Activated B cell treated with CpG ODN at 0.5 μM for 24 hours (primary cell): ENCODE measurements around the gene ANKZF1. TPM values are rescaled to one million over a fixed set of nuclear protein-coding genes. Genes with fewer than 3 reads are reported as not detected.
A peak's percentile ranks its signal among the peaks of the same experiment; 100 is the strongest.

Experiments used
- ATAC-seq: fragments of 200-7000 bp; cut with Tn5 transposase; one replicate; pipeline ENCODE4 v1.10.0; 2021; ENCODE audit warnings: low read depth, mild to moderate bottlenecking, moderate library complexity
- CTCF ChIA-PET: fragments of 350-600 bp; sonication (Branson Sonifier 250); formaldehyde crosslinking; loops from one replicate; lab custom pipeline; 2021; ENCODE audit warnings: antibody characterized with exemption; lab: Charles Lee
- POLR2A ChIA-PET: fragments of 350-600 bp; sonication (Branson Sonifier 250); formaldehyde crosslinking; loops from one replicate; lab custom pipeline; 2021; ENCODE audit warnings: antibody characterized with exemption; lab: Charles Lee
- DNase-seq: peaks from one replicate; pipeline ENCODE4 v3.0.0; 2022
- H3K27ac Mint-ChIP-seq: one replicate; pipeline ENCODE4 v1.8.0; 2020; ENCODE audit warnings: mixed read lengths
- H3K27me3 Mint-ChIP-seq: one replicate; pipeline ENCODE4 v1.8.0; 2021; ENCODE audit warnings: mixed read lengths
- H3K36me3 Mint-ChIP-seq: one replicate; pipeline ENCODE4 v1.8.0; 2021; ENCODE audit warnings: low read depth, mixed read lengths
- H3K4me1 Mint-ChIP-seq: one replicate; pipeline ENCODE4 v1.8.0; 2021; ENCODE audit warnings: mixed read lengths
- H3K4me3 Mint-ChIP-seq: one replicate; pipeline ENCODE4 v1.8.0; 2020; ENCODE audit warnings: mild to moderate bottlenecking, mixed read lengths
- H3K9me3 Mint-ChIP-seq: one replicate; pipeline ENCODE4 v1.8.0; 2020; ENCODE audit warnings: mixed read lengths
- CTCF ChIP-seq: fragments of 200-600 bp; IDR thresholded peaks from one replicate; pipeline ENCODE4 v1.8.0; 2022; ENCODE audit warnings: antibody characterized with exemption, mild to moderate bottlenecking
- intact Hi-C: fragments of 100-400 bp; cut with micrococcal nuclease; formaldehyde crosslinking; loops from one replicate; pipeline ENCODE4 v1.15.1; 2024
- total RNA-seq: library from RNA; stranded (reverse); gene quantifications from 2 replicates; pipeline ENCODE4 v1.2.3, GENCODE V29; 2022

ANKZF1 gene
- total RNA-seq, 1 donor from 2014 or later = 105 TPM

GRCh38 chr2:219228041-219228910 lies 1.3 kb upstream of the ANKZF1 start:
- Mint-ChIP-seq H3K4me1 (peaks cover 43% of the 10 kb centered on the region), H3K27me3 (no peaks in the 10 kb centered on the region), H3K4me3 (peak overlapping the region; percentile 77), H3K36me3 (peaks cover 58% of the 10 kb centered on the region), H3K27ac (no peak overlapping the region), H3K9me3 (no peaks in the 10 kb centered on the region)
- CTCF ChIA-PET = interaction anchor here (1.4 to 2.4 kb wide), 5 partner anchors 21 to 66 kb away, joined by 4 to 19 read pairs (median 7); partner anchors contain the start of genes DNAJB2 and TUBA4A
- intact Hi-C loops = no loop called here
- ATAC-seq (no peak), DNase-seq (no peak)
- TF ChIP-seq CTCF = no peak
- POLR2A ChIA-PET = interaction anchor here (0.7 to 7.8 kb wide), 13 partner anchors 9 to 999 kb away, joined by 3 to 287 read pairs (median 9); partner anchors contain the start of genes ABCB6, CNPPD1, DNAJB2 and DNPEP

GRCh38 chr2:219228911-219229304 lies 698 bp upstream of the ANKZF1 start:
- Mint-ChIP-seq H3K4me1 (peaks cover 43% of the 10 kb centered on the region), H3K4me3 (peak overlapping the region; percentile 77), H3K36me3 (peaks cover 58% of the 10 kb centered on the region), H3K27me3 (no peaks in the 10 kb centered on the region), H3K9me3 (no peaks in the 10 kb centered on the region), H3K27ac (no peak overlapping the region)
- ChIA-PET CTCF (interaction anchor here (1.2 to 2.4 kb wide), 5 partner anchors 16 to 66 kb away, joined by 3 to 19 read pairs (median 7); partner anchors contain the start of genes DNAJB2, GLB1L, STK16 and TUBA4A), POLR2A (interaction anchor here (0.7 to 7.8 kb wide), 13 partner anchors 10 to 999 kb away, joined by 3 to 287 read pairs (median 10); partner anchors contain the start of genes ABCB6, CNPPD1, DNAJB2 and DNPEP)
- no peak for ATAC-seq
- no peak for DNase-seq
- TF ChIP-seq CTCF = no peak
- intact Hi-C loops = loop anchor here (1.0 kb wide), 10 partner anchors 11 to 159 kb away; partner anchors contain the start of genes ABCB6, DNAJB2, GLB1L and NHEJ1

DNA sequence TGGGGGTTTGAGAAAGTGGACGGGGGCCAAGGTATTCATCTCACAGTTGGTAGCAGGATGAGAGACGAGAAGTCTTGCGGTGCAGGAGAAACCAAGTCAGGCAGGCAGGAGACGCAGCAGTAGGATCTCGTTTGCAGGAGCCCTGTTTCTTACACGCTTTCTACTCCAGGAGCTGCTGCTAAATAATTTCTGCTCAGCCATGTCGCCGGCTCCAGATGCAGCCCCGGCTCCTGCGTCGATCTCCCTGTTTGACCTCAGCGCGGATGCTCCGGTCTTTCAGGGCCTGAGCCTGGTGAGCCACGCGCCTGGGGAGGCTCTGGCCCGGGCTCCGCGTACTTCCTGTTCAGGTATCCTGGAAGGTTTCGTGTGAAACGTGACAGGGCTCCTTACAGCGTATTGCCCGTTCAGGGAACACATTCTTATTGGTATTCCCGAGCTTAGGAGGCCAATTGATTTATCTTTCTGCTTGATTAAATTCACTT lies 494 bp downstream of the ANKZF1 start:
- no peaks in the 10 kb centered on the region for H3K9me3 Mint-ChIP-seq
- ChIA-PET CTCF (interaction anchor here (1.2 to 2.4 kb wide), 7 partner anchors 15 to 68 kb away, joined by 3 to 19 read pairs (median 4); partner anchors contain the start of genes GLB1L, STK16 and TUBA4A), POLR2A (interaction anchor here (0.9 to 7.8 kb wide), 13 partner anchors 9 to 1001 kb away, joined by 3 to 287 read pairs (median 10); partner anchors contain the start of genes ABCB6, CNPPD1, DNAJB2 and GLB1L)
- peaks cover 43% of the 10 kb centered on the region for H3K4me1 Mint-ChIP-seq
- TF ChIP-seq CTCF = no peak
- intact Hi-C loops = no loop called here
- DNase-seq (peak; percentile 36), ATAC-seq (no peak)
- peak overlapping the region; percentile 96 for H3K4me3 Mint-ChIP-seq
- H3K27me3 Mint-ChIP-seq = no peaks in the 10 kb centered on the region
- peaks cover 58% of the 10 kb centered on the region for H3K36me3 Mint-ChIP-seq
- H3K27ac Mint-ChIP-seq = peak overlapping the region; percentile 95

DNA sequence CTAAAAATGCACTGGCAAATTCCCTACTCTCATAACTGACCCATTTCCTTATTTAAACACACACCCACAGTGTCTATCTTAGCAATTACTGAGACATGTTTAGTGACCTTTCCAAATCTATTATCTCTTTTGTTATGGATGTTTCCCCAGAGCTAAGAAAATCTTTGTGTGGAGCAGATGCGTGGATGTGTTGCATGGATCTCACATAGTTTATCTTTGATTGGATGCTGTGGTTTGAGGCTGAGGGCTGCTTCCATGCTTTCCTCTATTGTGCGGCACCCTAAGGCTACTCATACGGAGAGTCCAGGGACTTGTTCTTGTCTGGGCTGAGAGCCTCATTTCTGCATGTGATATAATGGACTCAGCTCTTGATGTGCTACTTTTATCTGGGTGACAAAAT lies 4.7 kb downstream of the ANKZF1 start:
- H3K4me3 Mint-ChIP-seq = no peak overlapping the region
- ATAC-seq = no peak
- H3K4me1 Mint-ChIP-seq = peaks cover 22% of the 10 kb centered on the region
- intact Hi-C loops = no loop called here
- POLR2A ChIA-PET = interaction anchor here (0.6 to 2.2 kb wide), 4 partner anchors 11 to 56 kb away, joined by 3 to 10 read pairs (median 4); partner anchors contain the start of genes GLB1L, STK16 and TUBA4B
- CTCF ChIA-PET = no interaction called here
- H3K36me3 Mint-ChIP-seq = peaks cover 77% of the 10 kb centered on the region
- no peak for TF ChIP-seq CTCF
- DNase-seq = no peak
- no peaks in the 10 kb centered on the region for H3K27me3 Mint-ChIP-seq
- no peaks in the 10 kb centered on the region for H3K9me3 Mint-ChIP-seq
- no peak overlapping the region for H3K27ac Mint-ChIP-seq
